Gastroesophageal sphincter (tissue), 4 donors: ENCODE results near the gene ZBTB46. TPM values are rescaled to one million over a fixed set of nuclear protein-coding genes. Genes with fewer than 3 reads are reported as not detected.
A peak's percentile ranks its signal among the peaks of the same experiment; 100 is the strongest.

Experiments
- ATAC-seq: fragments of 150-250 bp; one replicate; pipeline ENCODE4 v1.9.1; 2016; ENCODE audit warnings: mild to moderate bottlenecking, moderate library complexity
- H3K27ac ChIP-seq, 4 donors: fragments of 200-600 bp; sonication (generic) in 3 of 4; 1 replicate in 3 of 4; 2 replicates in 1 of 4; pipeline ENCODE4 v1.5.1; 2016 to 2019
- H3K27me3 ChIP-seq: fragments of 200-600 bp; sonication (generic); one replicate; pipeline ENCODE4 v1.5.1; 2019
- H3K36me3 ChIP-seq, 2 donors: fragments of 200-600 bp; sonication (generic); one replicate each; pipeline ENCODE4 v1.5.1; 2019; ENCODE audit warnings: control low read depth in 1 of 2
- H3K4me1 ChIP-seq, 3 donors: fragments of 200-600 bp; sonication (generic); 1 replicate in 2 of 3; 2 replicates in 1 of 3; pipeline ENCODE4 v1.5.1; 2016 to 2019; ENCODE audit warnings: control low read depth in 2 of 3
- H3K4me3 ChIP-seq, 2 donors: fragments of 200-600 bp; sonication (generic); one replicate each; pipeline ENCODE4 v1.5.1; 2019; ENCODE audit warnings: mild to moderate bottlenecking in 1 of 2, moderate library complexity in 1 of 2
- H3K9me3 ChIP-seq, 3 donors: fragments of 200-600 bp; sonication (generic); one replicate each; pipeline ENCODE4 v1.5.1; 2017 to 2019; ENCODE audit warnings: control low read depth in 2 of 3
- CTCF ChIP-seq, 4 experiments: fragments of 200-600 bp in 2 of 4; fragments of 450-650 bp in 2 of 4; sonication (generic) in 1 of 4; IDR thresholded peaks; one replicate each; pipeline ENCODE4 v1.5.1; 2017 to 2019; ENCODE audit warnings: antibody characterized with exemption in 4 of 4, mild to moderate bottlenecking in 2 of 4, moderate library complexity in 2 of 4
- EP300 ChIP-seq: sonication (generic); formaldehyde crosslinking; IDR thresholded peaks from one replicate; pipeline ENCODE4 v1.6.1; 2017; ENCODE audit warnings: antibody characterized with exemption, mild to moderate bottlenecking
- POLR2A ChIP-seq, 2 donors: fragments of 450-650 bp; IDR thresholded peaks; one replicate each; pipeline ENCODE4 v1.6.1; 2017; ENCODE audit warnings: antibody characterized with exemption in 2 of 2, mild to moderate bottlenecking in 2 of 2, moderate library complexity in 1 of 2
- POLR2AphosphoS5 ChIP-seq: sonication (generic); formaldehyde crosslinking; IDR thresholded peaks from one replicate; pipeline ENCODE4 v1.6.1; 2017; ENCODE audit warnings: antibody characterized with exemption
- WGBS, 2 donors: methylation state at CpG; one replicate each; pipeline ENCODE4 v1.1.5; 2018; ENCODE audit warnings: low coverage in 1 of 2; 5-methylcytosine and 5-hydroxymethylcytosine counted together
- total RNA-seq, 4 donors: library from RNA; depleted of rRNA; stranded (reverse); fragments of >200 nt; gene quantifications; one replicate each; pipeline ENCODE4 v1.1.0, GENCODE V29; 2016

ZBTB46 gene
- total RNA-seq, 4 donors from 2014 or later: 8.1 to 13.8 (median 10.2) TPM

- Histone ChIP-seq H3K27ac (no peak overlapping the region), H3K27me3 (no peaks in the 10 kb centered on the region), H3K9me3 (no peaks in the 10 kb centered on the region), H3K4me1 (no peaks in the 10 kb centered on the region), H3K4me3 (no peak overlapping the region), H3K36me3 (peaks cover 0 to 20% of the 10 kb centered on the region in 2 donors)
- ATAC-seq: no peak
- no peak for TF ChIP-seq POLR2AphosphoS5
- no peak for TF ChIP-seq EP300
- TF ChIP-seq POLR2A (IDR thresholded peaks at IDR 0.05): no peak
- no peak for TF ChIP-seq CTCF (IDR thresholded peaks at IDR 0.05)
- 86 to 93% methylated on average over 3 to 5 of the region's 16 CpGs for WGBS, 2 donors
Measured at GRCh38 chr20:63754008-63754407, 77.1 kb downstream of the ZBTB46 start.

GRCh38 chr20:63753381-63753780 lies 77.7 kb downstream of the ZBTB46 start:
- Histone ChIP-seq H3K27me3 (no peaks in the 10 kb centered on the region), H3K36me3 (peaks cover 0 to 20% of the 10 kb centered on the region in 2 donors), H3K9me3 (no peaks in the 10 kb centered on the region), H3K4me1 (no peaks in the 10 kb centered on the region), H3K27ac (no peak overlapping the region), H3K4me3 (no peak overlapping the region)
- peak in 1 of 2 donors; percentile 3 for TF ChIP-seq POLR2A (IDR thresholded peaks at IDR 0.05)
- TF ChIP-seq EP300: no peak
- ATAC-seq: no peak
- WGBS, 2 donors: no CpG with 5 or more reads among the region's 13 CpGs

- H3K27me3 ChIP-seq: no peaks in the 10 kb centered on the region
- no peaks in the 10 kb centered on the region for H3K9me3 ChIP-seq
- 94% methylated on average over 9 of the region's 50 CpGs; no CpG with 5 or more reads in 1 of the 2 donors for WGBS, 2 donors
- H3K4me1 ChIP-seq: no peaks in the 10 kb centered on the region
- H3K36me3 ChIP-seq: peaks cover 0 to 20% of the 10 kb centered on the region in 2 donors
- no peak for ATAC-seq
- no peak for TF ChIP-seq EP300
- no peak for TF ChIP-seq POLR2A (IDR thresholded peaks at IDR 0.05)
- no peak for TF ChIP-seq POLR2AphosphoS5
- no peak overlapping the region for H3K27ac ChIP-seq
- no peak overlapping the region for H3K4me3 ChIP-seq
Measured at GRCh38 chr20:63752411-63753101, 78.5 kb downstream of the ZBTB46 start.

- 90 to 100% methylated on average over 3 to 9 of the region's 45 CpGs for WGBS, 2 donors
- Histone ChIP-seq H3K9me3 (no peaks in the 10 kb centered on the region), H3K4me1 (no peaks in the 10 kb centered on the region), H3K27ac (no peak overlapping the region), H3K27me3 (no peaks in the 10 kb centered on the region), H3K4me3 (no peak overlapping the region), H3K36me3 (peaks cover 0 to 23% of the 10 kb centered on the region in 2 donors)
- no peak for ATAC-seq
- TF ChIP-seq POLR2A (IDR thresholded peaks at IDR 0.05) (no peak), CTCF (IDR thresholded peaks at IDR 0.05) (no peak), POLR2AphosphoS5 (no peak), EP300 (no peak)
Measured at GRCh38 chr20:63751471-63752271, 79.4 kb downstream of the ZBTB46 start.

- Histone ChIP-seq H3K27ac (no peak overlapping the region), H3K36me3 (peaks cover 0 to 30% of the 10 kb centered on the region in 2 donors), H3K4me3 (no peak overlapping the region), H3K9me3 (no peaks in the 10 kb centered on the region), H3K27me3 (no peaks in the 10 kb centered on the region), H3K4me1 (no peaks in the 10 kb centered on the region)
- ATAC-seq: no peak
- no peak for TF ChIP-seq CTCF (IDR thresholded peaks at IDR 0.05)
- no peak for TF ChIP-seq POLR2AphosphoS5
- no peak for TF ChIP-seq POLR2A (IDR thresholded peaks at IDR 0.05)
- TF ChIP-seq EP300: no peak
- WGBS, 2 donors: 65 to 75% methylated on average over 15 to 16 of the region's 26 CpGs
Measured at GRCh38 chr20:63750807-63751470, 80.1 kb downstream of the ZBTB46 start.
